NCI-H2029 treated with DMSO at 0.1 percent for 48 hours (cell line): ENCODE results near the gene FEZ2.

Experiments
- DNase-seq: peaks from one replicate; lab custom pipeline; 2025; lab: John Stamatoyannopoulos, UW

FEZ2 gene

DNA sequence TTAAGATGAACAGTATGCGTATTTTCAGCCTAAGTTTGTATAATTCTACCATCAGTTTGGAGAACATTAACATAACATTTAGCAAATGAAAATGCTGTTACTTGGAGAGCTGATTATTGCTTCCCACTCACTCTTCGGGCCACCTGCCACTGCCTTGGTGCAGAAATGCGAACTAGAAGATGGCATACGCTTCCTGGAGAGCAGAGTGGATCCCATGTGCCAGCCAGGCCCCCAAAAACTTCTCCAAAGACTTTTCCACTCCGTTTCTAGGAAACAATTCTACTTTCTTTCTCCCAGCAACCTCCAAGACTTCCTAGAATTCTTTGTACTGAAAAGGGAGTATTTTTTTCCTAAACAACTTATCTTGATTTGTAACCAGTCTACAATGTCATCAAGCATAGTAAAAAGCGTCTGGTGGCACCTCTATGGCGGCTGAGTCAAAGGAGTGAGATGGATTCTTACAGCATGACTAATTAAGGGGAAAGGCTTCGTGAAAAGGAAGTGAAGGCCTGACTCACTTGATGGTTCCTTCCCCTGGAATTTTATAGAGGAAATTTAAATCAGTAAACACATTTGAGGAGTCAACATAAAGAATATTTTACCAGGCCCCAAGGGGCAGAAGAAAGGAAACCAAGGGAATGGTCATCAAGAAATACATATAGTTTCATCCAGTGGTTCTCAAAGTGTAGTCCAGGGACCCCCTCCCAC lies 36.6 kb downstream of the FEZ2 start:
- no peak for DNase-seq

DNA sequence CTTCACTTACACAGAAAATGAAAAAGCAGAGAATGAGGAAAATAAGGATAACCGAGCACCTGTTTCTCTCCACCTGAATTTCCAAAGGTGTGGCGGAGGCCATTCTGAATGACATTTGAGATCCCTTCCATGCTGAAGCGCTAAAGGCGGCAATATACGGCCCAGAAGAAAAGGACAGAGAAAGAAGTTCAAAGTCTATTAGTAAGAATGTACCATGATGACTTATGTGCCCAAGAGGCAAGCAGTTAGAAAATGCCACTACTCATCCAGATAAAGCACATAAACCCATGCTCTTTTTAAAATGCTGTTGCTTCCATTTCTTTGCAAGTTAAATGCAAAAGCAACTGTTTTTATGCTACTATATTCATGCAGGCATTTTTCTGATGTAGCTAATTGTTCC lies 37.2 kb downstream of the FEZ2 start:
- DNase-seq: no peak

DNA sequence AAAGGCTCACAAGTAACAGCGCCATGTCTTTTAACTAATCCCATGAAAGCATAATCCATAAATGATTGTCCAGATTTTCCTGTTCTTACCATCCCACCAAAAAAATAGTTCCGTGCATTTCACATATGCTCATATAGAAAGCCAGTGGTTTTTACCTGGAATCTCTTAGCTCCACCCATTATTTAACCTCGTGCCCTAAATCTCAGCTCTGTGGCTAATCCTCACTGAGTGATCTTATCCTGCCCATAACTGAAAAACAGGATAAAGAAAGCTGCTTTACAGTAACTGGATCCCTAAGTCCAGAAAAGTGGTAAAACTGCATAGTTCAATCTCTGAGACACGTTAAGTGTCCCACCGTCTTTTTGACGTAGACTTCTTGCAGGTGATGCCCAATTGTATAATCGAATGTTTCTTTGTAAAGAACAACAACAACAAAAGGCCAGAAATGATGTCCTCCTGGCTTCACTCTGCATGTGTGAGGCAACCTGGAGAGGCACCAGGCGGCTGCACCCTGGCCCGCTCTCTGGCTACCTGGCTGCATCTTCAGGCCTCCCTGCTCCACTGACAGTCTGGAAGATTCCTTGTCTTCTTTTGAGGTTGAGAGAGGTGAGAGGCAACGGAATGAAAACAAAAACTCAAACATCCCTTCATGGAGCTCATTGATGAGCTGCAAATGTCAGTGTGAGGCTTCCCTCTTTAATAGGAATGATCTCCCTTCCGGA lies 38.6 kb downstream of the FEZ2 start:
- no peak for DNase-seq

DNA sequence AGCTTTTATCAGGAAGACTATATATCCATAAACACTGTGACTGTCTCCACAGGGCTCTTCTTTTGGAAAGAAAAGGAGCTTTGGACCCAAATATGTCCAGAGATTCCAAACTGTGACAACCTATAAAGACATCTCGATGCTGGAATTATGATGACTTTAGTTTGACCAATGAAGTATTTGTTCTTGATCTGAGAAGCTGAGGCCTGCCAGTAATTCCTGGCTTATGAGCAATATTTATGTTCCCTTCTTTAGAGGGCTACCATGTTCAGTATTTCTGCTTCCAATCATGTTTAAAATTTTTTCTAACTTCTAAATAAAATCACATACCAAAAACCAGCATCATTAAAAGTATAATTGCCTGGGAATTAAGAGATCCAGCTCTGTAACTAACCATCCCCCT lies 41.1 kb downstream of the FEZ2 start:
- no peak for DNase-seq

DNA sequence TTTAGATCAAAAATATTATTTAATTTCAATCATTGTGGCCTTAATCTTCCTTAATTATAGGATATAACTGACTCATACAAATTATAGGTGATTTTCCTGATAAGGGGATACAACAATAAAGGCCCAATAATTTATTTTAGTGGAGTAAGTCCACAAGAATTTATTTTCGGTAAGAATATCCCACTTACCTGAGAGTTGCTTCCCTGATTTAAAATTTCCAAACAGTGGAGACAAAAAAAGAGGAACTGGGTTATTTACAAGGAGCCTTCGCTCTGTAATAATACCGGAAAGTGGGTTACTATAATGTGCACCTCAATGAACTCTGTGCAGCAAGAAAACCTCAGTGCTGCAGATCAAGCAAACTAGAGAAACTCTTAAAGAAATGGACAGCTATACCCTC lies 42.2 kb downstream of the FEZ2 start:
- DNase-seq: no peak

DNA sequence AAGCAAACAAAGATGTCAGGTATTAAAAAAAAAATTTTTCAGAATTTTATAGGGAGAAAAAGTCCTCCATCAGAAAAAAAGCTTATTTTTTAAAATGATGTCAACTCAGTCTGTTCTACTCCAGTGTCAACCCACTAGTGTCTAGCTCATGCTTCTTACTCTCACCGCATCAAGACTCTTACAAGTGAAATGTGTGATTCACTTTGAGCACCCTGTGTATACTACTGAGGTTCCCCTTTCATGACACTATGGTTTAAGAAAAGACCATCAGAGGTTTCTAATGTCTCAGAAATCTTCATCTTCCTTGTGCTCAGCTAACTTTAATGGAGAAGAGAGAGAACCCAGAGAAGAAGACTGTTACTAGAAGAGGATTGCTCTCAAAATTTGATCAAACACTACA lies 43.4 kb downstream of the FEZ2 start:
- no peak for DNase-seq

DNA sequence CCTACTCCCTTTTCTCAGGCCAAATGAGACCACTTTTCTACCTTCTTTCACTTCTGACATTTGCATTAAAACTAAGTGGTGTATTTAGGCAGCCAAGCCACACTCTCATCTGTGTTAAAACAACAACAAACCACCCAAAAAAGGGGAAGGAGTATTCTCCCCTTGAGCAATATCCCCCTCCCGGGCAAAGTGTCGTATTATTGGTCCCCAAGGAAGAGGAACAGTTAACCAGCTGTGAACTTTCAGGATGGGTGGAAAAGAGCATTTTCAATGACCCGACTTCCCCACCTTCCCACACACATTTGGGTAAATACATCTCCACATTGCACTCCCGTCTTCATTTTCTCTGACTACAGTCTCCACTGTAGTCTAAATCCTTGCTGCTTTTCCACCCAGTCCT lies 44.3 kb downstream of the FEZ2 start:
- no peak for DNase-seq

DNA sequence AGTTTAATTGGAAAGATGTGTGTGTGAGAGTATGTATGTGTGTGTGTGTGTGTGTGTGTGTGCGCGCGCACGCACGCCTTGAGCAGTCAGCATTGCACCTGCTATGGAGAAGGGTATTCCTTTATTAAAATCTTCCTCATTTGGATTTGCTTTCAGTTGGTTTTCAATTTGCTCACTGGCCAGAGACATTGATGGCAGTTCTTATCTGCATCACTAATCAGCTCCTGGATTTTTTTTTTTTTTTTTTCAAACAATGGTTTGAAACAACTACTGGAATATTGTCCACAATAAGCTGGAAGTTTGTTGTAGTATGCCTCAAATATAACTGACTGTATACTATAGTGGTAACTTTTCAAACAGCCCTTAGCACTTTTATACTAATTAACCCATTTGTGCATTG lies 48.0 kb downstream of the FEZ2 start:
- DNase-seq: no peak

DNA sequence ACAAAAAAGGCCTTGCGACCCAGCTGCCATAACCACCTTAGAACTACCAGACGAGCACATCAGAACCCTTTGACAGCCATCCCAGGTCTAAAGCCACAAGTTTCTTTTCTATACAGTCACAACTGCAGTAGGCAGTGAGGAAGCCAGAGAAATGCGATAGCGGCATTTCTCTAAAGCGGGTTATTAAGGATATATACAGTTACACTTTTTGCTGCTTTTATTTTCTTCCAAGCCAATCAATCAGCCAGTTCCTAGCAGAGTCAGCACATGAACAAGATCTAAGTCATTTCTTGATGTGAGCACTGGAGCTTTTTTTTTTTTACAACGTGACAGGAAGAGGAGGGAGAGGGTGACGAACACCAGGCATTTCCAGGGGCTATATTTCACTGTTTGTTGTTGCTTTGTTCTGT lies 48.8 kb downstream of the FEZ2 start:
- no peak for DNase-seq

DNA sequence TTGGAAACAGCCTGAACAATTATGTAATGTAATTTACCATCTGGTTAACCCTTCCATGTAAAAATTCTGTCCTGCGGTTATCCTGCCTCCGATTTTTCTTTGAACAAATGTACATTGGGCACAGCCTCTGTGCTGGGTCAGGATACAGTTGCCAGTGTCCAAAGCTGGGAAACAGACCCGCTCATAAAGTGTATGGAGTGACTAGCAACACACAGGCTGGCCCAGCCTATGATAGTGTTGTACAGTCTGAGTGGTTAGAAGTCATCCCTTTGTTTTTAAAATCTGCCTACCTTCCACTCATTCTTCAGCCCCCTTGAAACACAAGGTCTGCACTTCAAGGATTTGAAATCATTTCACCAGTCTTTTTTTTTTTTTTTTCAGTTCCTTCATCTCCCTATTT lies 50.1 kb downstream of the FEZ2 start:
- DNase-seq: no peak

DNA sequence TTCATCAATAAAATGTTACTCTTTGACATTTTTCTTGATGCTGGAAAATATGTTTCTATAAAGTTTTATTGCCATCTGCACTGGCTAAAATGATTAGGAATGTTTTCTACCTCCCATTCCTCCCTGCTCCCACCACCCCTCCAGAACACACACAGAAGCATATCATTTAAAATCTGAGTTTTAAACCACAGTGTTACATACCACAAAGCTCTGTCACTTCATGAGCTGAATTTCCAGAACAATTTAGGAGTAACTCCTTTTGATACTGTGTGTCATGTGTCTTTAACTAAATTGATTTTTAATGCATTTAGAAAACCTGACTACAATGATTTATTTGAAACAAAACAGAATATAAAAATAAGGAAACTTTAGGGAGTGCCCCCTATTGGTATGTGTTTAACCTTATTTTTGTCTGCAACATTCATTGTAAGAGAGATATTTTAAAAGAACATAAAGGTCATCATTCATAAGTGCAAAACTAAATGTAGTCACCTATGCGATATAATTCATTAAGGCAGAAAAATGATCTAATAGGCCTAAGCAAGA lies 52.0 kb downstream of the FEZ2 start:
- no peak for DNase-seq

DNA sequence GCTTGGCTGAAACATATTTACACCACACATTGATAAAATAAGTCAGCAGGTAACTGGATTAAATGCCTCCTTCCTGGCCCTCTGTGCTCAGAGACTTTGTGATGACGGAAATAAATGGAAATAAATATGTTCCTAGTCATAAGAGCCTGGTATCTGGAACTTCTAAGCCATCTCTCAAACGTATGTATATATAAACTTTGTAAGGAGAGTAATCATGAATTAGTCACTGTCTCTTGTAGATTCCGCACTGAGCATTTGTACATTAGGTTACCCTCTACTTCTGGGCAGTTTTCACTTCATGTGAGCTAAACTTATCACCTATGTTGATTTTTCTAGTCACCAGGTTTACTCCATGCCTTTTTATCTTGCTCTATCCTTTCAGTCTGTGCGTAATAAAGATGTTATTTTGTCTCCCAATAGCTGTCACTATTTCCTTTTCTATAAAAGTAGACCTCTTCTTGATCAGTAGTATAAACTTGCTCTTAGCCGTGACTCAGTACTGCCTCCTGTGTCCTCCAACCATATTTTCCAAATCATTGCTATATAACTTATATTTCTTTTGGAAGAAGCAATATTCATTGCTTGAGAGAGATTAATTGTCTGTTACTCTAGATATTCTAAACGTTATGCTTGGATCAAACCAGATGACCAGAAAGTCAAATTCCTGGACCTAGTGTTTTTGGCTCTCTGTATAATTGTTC lies 53.2 kb downstream of the FEZ2 start:
- no peak for DNase-seq

DNA sequence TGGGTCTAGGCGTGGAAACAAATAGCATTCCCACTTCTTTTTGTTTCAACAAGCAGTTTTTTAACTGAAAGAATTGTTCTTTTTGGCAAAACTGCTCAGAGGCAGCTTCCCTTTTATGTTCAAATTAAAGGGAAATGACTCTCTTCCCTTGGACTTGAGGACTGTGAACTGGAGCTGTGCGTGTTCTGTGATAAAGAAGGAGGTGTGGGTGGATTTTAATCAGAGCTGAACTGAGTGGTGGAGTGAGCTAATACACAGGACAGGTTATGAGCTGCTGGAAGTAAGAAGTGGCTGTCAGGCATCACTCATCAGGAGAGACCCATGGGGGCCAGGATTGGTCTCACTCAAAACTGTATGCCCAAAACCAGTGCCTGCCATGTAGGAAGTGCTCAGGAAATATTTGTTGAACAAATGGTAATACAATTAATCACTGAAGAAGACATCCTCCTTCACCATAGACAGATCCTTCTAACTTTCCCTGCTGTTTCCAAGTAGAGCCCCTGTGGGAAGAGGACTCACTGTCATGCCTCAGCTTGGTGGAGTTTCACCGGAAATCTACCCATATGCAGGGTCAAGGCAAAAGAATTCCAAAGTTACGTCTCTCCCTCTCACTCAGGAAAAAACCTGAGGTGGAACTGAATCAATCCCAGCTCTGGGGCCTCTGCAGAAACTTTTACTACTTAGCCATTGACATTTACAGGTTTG lies 55.9 kb downstream of the FEZ2 start:
- no peak for DNase-seq

DNA sequence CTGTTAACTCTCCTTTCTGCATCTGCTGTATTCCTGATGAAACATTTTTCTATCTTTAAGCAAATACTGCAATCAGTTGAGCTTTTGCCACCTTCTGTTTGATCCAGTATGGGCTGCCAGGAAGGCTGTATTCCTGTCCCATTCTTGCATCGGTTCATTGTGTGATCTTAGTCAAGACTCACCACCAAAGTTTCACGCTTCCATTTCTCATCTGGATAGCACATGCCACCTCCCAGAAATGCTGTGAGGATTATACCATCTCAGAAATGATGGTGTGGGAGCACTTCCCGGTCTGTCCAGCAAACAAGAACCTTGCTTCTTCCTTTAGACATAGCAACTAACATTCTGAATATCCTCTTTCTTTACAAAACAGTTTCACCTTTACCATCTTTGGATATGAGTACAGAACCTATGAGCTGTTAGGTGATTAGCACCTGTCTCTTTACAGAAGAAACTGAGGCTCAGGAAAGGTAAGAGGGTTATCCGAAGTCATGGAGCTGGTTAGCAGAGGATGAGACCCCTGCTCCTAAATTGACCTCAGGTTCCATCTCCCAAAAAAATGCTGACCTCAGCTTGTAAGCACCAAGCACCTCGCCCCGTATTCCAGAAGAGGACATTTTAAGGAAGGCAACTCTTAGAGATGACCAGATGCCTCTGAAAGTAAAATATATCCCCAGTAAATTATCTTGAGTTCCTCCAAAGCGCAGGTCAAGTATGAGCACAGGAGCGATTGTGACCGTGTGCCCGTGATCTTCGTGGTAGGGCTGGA lies 56.8 kb downstream of the FEZ2 start:
- DNase-seq: no peak

DNA sequence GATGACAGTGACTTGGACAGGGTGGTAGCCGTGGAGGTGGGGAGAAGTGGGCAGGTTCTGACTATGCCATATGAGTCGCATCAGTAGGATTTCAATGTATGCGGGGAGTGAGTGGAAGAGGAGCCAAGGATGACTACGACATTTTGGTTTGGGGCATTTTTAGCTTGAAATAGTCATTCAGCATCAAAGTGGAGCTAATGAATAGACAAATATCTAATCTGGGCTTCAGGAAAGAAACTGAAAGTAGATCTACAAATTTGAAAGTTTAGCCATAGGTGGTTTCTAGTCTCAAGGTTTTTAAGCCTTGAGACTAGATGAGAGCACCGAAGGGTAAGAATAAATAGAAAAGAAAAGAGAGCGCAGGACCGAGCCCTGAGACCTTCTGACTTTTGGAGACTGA lies 58.3 kb downstream of the FEZ2 start:
- no peak for DNase-seq

DNA sequence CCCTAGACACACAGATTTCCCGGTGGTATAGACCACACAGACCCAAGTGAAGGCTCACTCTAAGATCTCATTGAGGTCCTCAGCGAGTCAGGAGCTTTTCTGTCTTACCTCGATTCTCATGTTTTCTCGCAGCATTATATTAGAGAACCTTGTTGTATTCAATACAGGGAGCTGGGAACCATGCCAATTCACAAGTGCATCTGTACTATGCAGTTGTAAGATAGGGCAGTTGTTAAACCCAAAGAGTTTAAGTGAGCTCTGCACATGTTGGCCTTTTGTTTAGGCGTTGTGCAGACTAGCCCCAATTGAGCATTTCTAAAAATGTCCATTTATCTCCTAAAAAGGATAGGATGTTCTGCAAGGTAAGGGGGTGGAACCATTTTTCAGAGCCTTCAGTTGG lies 59.6 kb downstream of the FEZ2 start:
- peak; percentile 28 for DNase-seq

DNA sequence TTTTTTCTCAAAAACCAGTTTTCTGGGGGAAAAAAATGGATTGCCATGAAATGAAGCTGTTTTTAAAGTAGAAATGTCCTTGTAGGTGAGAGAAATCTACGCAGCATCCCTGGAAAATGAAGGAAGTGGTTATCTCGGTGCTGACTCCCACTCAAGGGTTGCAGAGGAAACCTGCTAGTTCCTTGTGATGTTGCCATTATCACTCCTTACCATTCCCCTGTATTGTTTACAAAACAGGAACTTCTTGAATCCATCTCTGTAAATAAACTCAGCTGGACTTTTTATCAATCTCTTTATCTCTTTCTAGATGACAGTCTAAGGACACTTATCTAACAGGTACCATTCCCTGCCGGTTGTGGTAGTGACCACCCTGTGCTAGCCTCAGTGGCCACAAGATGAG lies 61.2 kb downstream of the FEZ2 start:
- no peak for DNase-seq

DNA sequence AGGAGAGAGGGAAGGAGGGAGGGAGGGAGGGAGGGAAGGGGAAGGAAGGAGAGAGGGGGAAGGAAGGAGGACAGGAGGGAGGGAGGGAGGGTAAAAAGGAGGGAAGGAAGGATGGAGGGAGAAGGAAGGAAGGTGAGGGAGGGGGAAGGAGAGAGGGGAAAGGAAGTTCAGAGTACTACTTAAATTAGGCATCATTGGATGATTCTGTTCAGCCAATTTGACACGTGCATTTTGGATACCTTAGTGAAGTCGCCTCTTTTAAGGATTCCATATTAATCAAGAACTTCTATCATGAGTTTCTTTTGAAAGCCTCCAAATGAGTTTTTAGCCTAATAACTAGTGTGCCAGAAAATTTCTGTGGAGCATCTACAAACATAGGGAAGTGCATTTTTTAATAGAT lies 62.9 kb downstream of the FEZ2 start:
- no peak for DNase-seq

DNA sequence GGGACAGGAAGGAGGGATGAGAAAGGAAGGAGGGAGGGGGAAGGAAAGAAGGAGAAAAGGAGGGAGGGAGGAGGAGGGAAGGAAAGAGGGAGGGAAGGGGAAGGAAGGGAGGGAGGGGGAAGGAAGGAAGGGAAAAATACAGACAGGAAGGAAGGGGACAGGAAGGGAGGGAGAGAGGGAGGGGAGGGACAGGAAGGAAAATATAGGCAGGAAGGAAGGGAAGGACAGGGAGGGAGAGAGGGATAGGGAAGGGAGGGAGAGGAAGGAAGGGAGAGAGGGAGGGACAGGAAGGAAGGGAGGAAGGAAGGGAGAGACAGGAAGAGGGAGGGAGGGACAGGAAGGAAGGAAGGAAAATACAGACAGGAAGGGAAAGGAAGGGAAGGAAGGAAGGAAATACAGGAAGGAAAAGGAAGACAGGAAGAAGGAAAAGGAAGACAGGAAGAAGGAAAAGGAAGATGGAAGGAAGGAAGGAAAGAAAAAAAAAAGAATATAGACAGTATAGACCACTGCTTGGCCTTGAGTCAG lies 63.6 kb downstream of the FEZ2 start:
- no peak for DNase-seq

DNA sequence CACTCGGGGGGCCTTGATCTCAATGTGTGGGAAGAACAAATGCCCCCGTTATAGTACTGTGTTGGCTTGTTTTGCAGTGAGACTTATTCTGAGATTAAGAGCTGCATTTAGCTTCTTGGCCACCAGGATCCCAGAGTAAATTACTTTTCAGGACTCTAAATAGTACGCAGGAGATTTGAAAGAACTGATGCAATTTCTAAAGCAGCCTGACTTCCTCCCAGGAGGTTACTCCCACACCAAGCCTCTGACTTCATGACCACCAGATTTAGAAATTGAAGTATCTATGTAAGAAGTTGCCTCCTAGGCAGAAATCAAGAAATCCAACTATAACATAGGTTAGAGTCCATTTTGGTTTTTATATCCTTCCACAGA lies 67.0 kb downstream of the FEZ2 start:
- DNase-seq: no peak

DNA sequence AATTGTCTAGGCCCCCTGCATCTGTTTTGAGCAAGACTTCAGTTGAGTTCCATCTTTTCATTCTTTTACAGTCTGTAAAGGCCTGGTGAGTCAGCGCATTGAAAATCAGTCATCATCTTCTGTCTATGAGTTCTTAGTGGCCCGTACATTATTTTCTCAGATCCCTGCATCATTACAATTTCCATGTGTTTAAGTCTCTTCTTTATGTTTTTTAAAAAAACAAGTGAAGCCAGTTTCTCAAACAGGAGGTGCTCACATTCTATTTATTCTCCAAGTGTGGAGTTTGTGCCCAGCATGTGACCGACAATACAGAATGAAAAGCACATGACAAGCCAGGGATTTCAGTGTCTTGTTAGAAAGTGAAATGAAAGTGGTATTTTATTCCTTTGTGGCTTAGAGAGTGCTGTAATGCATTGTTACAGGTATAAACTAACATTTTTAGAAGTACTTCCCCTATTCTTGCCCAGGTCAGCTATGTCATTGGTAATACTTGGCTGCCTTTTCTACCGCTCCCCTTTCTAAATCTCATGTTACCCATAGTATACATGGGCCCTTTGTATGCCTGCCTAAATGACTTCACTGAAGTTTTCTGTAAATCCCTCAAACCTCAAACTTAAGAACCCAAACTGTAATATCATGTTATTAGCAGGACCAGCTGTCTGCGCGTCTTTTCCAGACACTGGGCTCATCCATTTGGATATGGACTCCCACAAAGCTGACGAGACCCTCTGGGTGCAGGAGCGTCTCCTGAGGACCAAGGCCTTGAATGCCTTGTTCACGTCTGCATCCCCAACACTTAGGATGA lies 67.6 kb downstream of the FEZ2 start:
- DNase-seq: no peak
